Colonic mucosa (tissue), 4 donors: Measurements from ENCODE around the gene NTN3. TPM values are rescaled to one million over a fixed set of nuclear protein-coding genes. Genes with fewer than 3 reads are reported as not detected.

Experiments used
- DNase-seq: peaks from one replicate; pipeline ENCODE4 v3.0.0-alpha.2; 2020
- H3K27ac ChIP-seq: fragments of 200-600 bp; one replicate; pipeline ENCODE4 v1.8.0; 2021
- H3K27me3 ChIP-seq: fragments of 200-600 bp; one replicate; pipeline ENCODE4 v1.8.0; 2021
- H3K36me3 ChIP-seq: fragments of 200-600 bp; one replicate; pipeline ENCODE4 v1.8.0; 2021
- H3K4me1 ChIP-seq: fragments of 200-600 bp; one replicate; pipeline ENCODE4 v1.8.0; 2021; ENCODE audit warnings: mild to moderate bottlenecking
- H3K4me3 ChIP-seq: fragments of 200-600 bp; one replicate; pipeline ENCODE4 v1.8.0; 2021
- H3K9ac ChIP-seq, 2 donors: one replicate each; pipeline ENCODE4 v1.7.0; 2013; ENCODE audit warnings: control low read depth in 2 of 2, low read depth in 2 of 2, low read length in 2 of 2
- H3K9me3 ChIP-seq: fragments of 200-600 bp; one replicate; pipeline ENCODE4 v1.8.0; 2021
- intact Hi-C: fragments of 100-400 bp; cut with DNase I; formaldehyde crosslinking; loops from one replicate; pipeline ENCODE4 v1.14.1; 2022
- total RNA-seq, 2 donors: library from RNA; stranded (reverse); fragmentation: NEBNext Ultra II Directional in 1 of 2; extraction: Animal tissue kit (Norgen Biotek cat#: 25700) in 1 of 2; gene quantifications; one replicate each; pipeline ENCODE4 v1.2.1, GENCODE V29; 2021
- TF ChIP-seq, protein P1 (sequence below): fragments of 200-600 bp; IDR thresholded peaks from one replicate; pipeline ENCODE4 v1.8.0; 2022; ENCODE audit warnings: antibody characterized with exemption, mild to moderate bottlenecking
- donor health status: healthy.
- donor health status: DM: no; HTN: no; CAD: no.
- donor health status: DM: no; HTN: no; CAD: no.

Gene NTN3
- total RNA-seq, 2 donors from 2014 or later = not detected

DNA sequence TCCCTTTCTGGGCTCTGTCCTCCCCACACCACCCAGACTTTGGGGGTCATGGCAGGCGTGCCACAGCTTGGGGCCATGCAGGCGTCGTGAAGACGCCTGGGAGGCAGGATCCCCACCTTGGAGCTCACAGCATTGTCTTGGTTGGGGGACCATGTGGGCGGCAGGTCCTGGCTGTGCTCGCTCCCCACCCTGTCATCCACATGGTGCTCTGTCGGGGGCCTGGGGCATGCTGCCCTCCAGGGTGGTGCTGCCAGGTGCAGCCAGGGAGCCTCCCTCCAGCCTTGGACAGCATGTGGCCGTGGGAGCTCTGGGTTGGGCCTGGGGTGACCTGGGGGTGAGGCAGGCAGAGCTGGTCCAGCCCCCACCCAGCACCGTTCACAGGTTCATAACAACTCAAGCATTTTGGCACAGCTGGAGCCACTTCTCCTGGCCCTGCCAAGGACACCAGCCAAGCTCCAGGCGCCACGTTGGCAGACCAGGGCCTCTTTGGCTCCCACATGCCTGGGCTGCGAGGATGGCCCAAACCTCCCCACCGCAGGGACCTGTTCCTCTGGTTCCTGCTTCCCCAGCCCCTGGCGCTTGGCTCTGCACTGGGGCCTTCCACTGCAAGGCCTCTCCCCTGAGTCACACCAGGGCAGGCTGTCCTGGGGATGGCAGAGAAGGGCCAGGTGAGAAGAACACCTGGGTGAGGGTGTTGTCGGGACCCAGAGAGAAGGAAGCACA lies 27.6 kb downstream of the NTN3 start:
- no peaks in the 10 kb centered on the region for H3K36me3 ChIP-seq
- TF ChIP-seq, protein P1, sequence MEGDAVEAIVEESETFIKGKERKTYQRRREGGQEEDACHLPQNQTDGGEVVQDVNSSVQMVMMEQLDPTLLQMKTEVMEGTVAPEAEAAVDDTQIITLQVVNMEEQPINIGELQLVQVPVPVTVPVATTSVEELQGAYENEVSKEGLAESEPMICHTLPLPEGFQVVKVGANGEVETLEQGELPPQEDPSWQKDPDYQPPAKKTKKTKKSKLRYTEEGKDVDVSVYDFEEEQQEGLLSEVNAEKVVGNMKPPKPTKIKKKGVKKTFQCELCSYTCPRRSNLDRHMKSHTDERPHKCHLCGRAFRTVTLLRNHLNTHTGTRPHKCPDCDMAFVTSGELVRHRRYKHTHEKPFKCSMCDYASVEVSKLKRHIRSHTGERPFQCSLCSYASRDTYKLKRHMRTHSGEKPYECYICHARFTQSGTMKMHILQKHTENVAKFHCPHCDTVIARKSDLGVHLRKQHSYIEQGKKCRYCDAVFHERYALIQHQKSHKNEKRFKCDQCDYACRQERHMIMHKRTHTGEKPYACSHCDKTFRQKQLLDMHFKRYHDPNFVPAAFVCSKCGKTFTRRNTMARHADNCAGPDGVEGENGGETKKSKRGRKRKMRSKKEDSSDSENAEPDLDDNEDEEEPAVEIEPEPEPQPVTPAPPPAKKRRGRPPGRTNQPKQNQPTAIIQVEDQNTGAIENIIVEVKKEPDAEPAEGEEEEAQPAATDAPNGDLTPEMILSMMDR = no peak
- no peak overlapping the region for H3K4me3 ChIP-seq
- no peaks in the 10 kb centered on the region for H3K27me3 ChIP-seq
- no peak overlapping the region for H3K9ac ChIP-seq
- H3K4me1 ChIP-seq = peaks cover 6% of the 10 kb centered on the region
- no peaks in the 10 kb centered on the region for H3K9me3 ChIP-seq
- DNase-seq = no peak
- H3K27ac ChIP-seq = no peak overlapping the region
- intact Hi-C loops = loop anchor here (5.0 kb wide), 2 partner anchors 66 to 161 kb away; no protein-coding TSS in a partner anchor

DNA sequence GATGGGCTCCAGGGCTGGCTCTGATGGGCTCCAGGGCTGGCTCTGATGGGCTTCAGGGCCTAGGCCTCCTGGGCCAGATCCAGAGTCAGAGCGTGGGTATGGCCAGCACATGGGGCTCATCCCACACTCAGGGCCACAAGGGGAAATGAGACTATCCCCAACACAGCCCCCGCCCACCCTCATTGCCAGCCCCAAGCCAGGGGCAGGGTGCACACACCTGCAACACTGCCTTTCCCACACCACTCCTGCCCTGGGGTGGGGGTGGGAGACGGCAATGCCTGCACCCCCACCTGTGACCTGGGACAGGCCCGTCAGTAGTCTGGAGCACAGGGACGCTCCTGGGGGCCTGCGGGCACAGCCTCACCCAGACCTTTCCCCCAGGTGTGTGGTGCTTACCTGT lies 28.4 kb downstream of the NTN3 start:
- no peaks in the 10 kb centered on the region for H3K27me3 ChIP-seq
- no peaks in the 10 kb centered on the region for H3K9me3 ChIP-seq
- no peak for DNase-seq
- TF ChIP-seq, protein P1 = no peak
- H3K27ac ChIP-seq = no peak overlapping the region
- intact Hi-C loops = loop anchor here (5.0 kb wide), 2 partner anchors 67 to 162 kb away; no protein-coding TSS in a partner anchor
- no peak overlapping the region for H3K4me3 ChIP-seq
- peaks cover 6% of the 10 kb centered on the region for H3K4me1 ChIP-seq
- H3K36me3 ChIP-seq = no peaks in the 10 kb centered on the region
- no peak overlapping the region for H3K9ac ChIP-seq

- DNase-seq = no peak
- intact Hi-C loops = loop anchor here (5.0 kb wide), 2 partner anchors 68 to 163 kb away; no protein-coding TSS in a partner anchor
- no peaks in the 10 kb centered on the region for H3K27me3 ChIP-seq
- no peaks in the 10 kb centered on the region for H3K36me3 ChIP-seq
- no peaks in the 10 kb centered on the region for H3K9me3 ChIP-seq
- no peak overlapping the region for H3K27ac ChIP-seq
- no peak overlapping the region for H3K4me3 ChIP-seq
- TF ChIP-seq, protein P1 = no peak
- peaks cover 6% of the 10 kb centered on the region for H3K4me1 ChIP-seq
- H3K9ac ChIP-seq = peak overlapping the region in 1 of 2 donors; percentile 35
Measured at GRCh38 chr16:2499890-2500429, 28.9 kb downstream of the NTN3 start.

DNA sequence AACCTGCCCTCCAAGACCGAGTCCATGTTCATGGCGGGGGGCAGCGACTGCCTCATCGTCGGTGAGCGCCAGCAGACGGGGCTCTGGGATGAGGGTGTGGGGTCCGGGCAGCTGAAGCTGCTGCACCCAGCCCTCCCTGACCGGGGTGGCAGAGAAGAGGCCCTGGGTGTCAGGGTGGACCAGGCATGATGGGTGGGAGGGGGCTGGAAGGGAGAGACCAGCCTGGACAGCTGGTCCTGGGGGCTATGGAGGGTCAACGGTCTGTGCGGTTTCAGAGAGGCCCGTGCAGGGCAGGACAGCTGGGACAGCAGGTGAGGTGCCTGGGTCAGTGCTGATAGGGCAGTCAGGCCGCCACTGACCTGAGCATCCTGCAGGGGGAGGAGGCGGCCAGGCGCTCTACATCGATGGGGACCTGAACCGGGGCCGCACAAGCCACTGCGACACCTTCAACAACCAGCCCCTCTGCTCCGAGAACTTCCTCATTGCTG lies 29.4 kb downstream of the NTN3 start:
- intact Hi-C loops = no loop called here
- Histone ChIP-seq H3K36me3 (no peaks in the 10 kb centered on the region), H3K27me3 (no peaks in the 10 kb centered on the region), H3K4me3 (no peak overlapping the region), H3K4me1 (peaks cover 6% of the 10 kb centered on the region), H3K9me3 (no peaks in the 10 kb centered on the region), H3K9ac (peak overlapping the region in 1 of 2 donors; percentile 35), H3K27ac (no peak overlapping the region)
- DNase-seq = no peak
- TF ChIP-seq, protein P1 = no peak

- no peaks in the 10 kb centered on the region for H3K36me3 ChIP-seq
- H3K9ac ChIP-seq = no peak overlapping the region
- TF ChIP-seq, protein P1 = peak; percentile 98
- H3K4me1 ChIP-seq = peaks cover 6% of the 10 kb centered on the region
- H3K9me3 ChIP-seq = no peaks in the 10 kb centered on the region
- H3K27ac ChIP-seq = no peak overlapping the region
- peak; percentile 82 for DNase-seq
- intact Hi-C loops = no loop called here
- peak overlapping the region; percentile 5 for H3K4me3 ChIP-seq
- H3K27me3 ChIP-seq = no peaks in the 10 kb centered on the region
Measured at GRCh38 chr16:2500918-2501750, 30.0 kb downstream of the NTN3 start.
